Erythroblast (primary cell): Measurements from ENCODE around the gene GPC5.

ENCODE experiments used
- GATA1 ChIP-seq: IDR thresholded peaks from 2 replicates; pipeline ENCODE4 v1.6.1; 2011; ENCODE audit warnings: low read depth, mild to moderate bottlenecking, control low read depth, low read length, moderate library complexity
- POLR2A ChIP-seq: IDR thresholded peaks from 2 replicates; pipeline ENCODE4 v1.6.1; 2011; ENCODE audit warnings: mild to moderate bottlenecking, low read length

- TF ChIP-seq POLR2A = no peak
- no peak for TF ChIP-seq GATA1
Measured at GRCh38 chr13:91710733-91711132, 312.3 kb downstream of the GPC5 start.
